GM19099 (cell line): ENCODE data around the gene SPIB.

ENCODE experiments used
- POLR2A ChIP-seq: IDR thresholded peaks from 3 replicates; pipeline ENCODE4 v1.6.1; 2011; ENCODE audit warnings: low read depth; ENCODE audit not compliant: insufficient read length; ENCODE audit errors: extremely low read depth

The SPIB gene

GRCh38 chr19:50409347-50409746 lies 9.4 kb upstream of the SPIB start:
- no peak for TF ChIP-seq POLR2A

DNA sequence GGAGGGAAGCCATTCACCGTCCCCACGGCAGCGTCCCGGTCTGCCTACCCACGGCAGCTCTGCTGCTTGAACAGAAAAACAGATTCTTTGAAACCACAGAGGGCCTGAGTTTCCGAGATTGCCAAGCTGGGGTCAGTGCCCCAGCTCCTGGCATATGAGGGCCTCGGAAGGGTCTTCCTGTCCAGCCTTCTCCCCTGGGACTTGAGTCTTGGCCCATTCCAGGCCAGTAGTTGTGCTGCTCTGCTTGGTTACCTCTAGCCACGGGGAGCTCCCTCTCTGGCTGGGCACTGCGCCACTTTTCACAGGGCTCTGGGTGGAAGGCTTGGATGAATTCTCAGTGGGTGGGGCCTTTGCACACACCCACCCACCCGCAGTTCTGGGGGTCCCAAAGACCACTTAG lies 8.6 kb upstream of the SPIB start:
- no peak for TF ChIP-seq POLR2A

DNA sequence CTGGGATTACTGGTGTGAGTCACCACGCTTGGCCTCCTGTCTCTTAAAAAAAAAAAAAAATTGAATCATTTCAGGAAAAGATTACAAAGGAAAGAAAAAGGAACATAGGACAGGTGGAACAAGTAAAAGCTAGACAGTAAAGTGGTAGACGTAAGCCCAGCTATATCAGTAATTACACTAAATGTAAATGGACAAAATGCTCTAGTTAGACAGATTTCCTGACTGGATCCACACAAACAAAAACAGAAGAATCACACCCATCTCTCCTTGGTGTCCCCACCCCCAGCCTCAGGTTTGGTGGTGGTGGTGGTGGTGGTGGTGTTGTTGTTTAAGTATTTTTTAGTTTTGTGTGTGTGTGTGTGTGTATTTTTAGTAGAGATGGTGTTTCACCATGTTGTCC lies 6.3 kb upstream of the SPIB start:
- no peak for TF ChIP-seq POLR2A

DNA sequence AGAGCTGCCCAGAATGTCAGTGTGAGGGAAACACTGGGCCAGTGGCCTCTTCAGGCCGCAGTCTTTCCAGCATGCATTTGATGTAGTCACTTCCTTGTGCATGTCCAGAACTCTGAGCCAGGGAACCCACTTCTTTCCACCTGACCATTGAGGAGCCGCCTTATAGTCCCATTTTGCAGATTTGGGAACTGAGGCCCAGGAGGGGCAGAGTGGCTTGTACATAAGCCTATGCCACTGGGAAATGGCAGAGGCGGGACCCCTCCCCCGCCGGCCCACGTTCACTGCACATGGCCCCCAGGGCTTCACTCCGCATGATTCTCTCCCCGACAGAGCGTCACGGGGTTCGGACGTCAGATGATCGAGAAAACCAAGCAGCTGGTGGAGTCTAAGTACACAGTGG lies 5.6 kb upstream of the SPIB start:
- no peak for TF ChIP-seq POLR2A

DNA sequence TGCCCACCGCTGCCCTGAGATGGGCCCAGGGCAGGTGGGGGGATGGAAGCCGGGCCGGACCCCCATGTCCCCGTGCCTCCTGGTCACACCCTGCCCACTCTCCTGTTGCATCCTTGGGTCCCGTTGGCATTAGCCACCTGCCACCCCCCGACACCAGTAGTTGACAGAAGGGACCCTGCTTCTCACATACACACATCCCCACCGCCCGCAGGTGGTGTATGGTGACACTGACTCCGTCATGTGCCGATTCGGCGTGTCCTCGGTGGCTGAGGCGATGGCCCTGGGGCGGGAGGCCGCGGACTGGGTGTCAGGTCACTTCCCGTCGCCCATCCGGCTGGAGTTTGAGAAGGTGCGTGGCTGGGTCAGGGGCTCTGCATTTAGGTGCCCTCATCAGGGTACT lies 5.2 kb upstream of the SPIB start:
- TF ChIP-seq POLR2A, result no peak

DNA sequence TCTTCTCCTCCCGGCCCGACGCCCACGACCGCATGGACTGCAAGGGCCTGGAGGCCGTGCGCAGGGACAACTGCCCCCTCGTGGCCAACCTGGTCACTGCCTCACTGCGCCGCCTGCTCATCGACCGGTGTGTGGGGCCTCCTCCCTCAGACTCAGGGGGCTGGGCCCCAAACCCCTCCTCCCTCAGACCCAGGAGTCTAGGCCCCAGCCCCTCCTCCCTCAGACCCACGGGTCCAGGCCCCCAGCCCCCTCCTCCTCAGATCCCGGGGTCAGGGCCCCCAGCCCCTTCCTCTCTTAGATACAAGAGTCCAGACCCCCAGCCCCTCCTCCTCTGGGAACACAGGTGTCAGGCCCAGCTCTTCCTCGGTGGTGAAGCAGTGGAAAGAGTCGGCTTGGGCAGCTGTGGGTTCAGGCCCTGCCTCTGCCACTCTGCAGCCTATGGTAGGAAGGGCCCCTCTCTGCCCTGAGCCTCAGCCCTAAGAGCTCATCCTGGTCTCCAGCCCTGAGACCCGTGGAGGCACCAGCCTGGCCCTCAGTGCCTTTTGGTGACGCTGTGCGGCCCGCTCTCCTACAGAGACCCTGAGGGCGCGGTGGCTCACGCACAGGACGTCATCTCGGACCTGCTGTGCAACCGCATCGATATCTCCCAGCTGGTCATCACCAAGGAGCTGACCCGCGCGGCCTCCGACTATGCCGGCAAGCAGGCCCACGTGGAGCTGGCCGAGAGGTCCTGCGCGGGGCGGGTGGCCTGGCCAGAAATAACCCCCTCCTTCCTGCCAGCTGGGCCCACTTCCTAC lies 3.7 kb upstream of the SPIB start:
- TF ChIP-seq POLR2A, result no peak

- peak; percentile 57 for TF ChIP-seq POLR2A
Observed at GRCh38 chr19:50415661-50416033, 3.1 kb upstream of the SPIB start.

DNA sequence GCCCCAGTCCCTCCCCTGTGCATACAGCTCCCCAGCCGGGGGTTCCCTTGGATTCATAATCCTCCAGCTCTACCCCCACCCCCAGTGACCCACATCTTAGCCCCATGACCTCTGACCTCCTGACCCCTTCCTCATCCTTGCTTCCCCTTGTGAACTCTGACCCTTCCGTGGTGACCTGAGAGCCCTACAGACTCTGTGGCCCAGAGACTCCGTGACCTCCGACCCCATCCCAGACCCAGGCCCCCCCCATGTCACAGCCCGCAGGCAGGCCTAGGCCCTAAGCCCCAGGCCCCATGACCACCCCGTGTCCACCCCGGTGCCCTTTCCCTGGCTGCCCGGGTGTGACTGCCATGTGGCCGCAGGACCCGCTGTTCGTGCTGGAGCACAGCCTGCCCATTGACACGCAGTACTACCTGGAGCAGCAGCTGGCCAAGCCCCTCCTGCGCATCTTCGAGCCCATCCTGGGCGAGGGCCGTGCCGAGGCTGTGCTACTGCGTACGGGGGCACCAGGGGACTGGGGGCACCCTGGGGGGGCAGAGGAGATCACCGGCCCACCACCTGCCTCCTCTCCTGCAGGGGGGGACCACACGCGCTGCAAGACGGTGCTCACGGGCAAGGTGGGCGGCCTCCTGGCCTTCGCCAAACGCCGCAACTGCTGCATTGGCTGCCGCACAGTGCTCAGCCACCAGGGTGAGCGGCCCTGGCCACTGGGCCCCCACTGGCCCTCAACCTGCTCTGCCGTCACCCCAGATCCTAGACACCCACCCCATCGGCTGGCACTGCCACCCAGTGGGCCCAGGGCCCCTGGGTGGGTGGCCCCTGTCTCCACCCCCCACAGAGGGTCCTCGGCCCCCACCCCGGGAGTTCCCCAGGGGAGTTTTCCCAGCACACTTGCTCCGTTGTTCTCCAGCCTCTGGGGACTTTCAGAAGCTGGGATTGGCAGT lies 2.4 kb upstream of the SPIB start:
- no peak for TF ChIP-seq POLR2A

- peak; percentile 20 for TF ChIP-seq POLR2A
Observed at GRCh38 chr19:50417111-50418081, 1.3 kb upstream of the SPIB start.

DNA sequence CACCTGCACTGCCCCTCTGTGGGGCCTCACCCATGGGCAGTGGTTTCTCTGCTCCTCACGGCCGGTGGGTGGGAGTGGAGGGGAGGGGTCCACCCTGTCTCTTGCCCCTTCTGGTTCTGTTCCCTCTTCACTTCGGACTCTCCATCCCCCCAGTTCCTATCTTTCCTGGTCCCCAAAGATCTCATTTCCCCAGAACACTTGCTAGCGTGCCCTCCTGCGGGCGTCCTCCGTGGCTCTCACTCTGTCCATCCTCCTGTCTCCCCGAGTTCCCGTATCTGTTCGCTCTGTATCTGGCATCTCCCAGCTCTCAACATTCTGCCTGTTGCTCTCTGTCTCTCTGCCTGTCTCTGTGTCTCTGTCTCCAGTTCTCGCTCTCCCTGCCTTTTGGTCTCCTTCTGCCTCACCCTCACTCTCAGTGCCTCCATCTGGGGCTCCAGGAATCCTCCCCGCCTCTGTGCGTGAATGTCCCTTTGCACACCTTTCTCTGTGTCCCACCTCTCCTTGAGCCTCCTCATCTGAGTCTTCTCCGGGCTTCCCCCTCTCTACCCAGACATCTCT lies 363 bp downstream of the SPIB start:
- no peak for TF ChIP-seq POLR2A

GRCh38 chr19:50419580-50420035 lies 870 bp downstream of the SPIB start:
- TF ChIP-seq POLR2A, result peak; percentile 60

DNA sequence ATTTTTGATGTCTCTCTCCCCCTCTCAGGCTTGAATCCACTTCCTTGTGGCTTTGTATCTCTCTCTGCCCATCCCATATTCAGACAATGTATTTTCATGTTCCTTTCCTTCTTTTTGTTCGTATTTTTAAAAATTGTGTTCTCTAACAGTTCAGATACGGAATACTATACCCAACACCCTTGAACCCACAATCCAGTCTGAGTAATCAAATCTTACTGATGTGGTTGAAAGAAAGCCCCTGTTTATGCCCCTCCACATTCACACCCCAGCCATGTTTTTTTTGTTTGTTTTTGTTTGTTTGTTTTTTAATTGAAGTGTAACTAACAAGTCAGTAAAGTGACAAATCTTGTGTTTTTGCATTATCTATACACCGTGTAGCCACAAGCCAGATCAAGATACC lies 1.4 kb downstream of the SPIB start:
- TF ChIP-seq POLR2A, result no peak

DNA sequence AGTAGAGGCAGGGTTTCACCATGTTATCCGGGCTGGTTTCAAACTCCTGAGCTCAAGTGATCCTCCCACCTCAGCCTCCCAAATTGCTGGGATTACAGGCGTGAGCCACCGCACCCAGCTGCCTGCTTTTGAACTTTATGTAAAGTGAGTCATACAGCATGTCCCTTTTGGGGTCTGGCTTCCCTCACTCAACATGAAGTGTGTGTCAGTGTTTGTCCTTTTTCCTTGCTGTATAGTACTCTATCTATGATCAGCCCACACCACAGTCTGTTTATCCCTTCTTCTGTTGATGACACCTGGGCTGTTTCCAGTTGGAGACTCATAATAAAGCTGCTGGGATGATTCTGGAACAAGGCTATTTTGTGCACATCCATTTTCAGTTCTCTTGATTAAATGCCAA lies 2.1 kb downstream of the SPIB start:
- no peak for TF ChIP-seq POLR2A
